ENCODE measurements around the gene LGALS12.
"Not testable (repeated sequence)": the region's sequence is repeated elsewhere in the genome, so short reads cannot be mapped to it uniquely, and the experiment has no call there.

The LGALS12 gene

DNA sequence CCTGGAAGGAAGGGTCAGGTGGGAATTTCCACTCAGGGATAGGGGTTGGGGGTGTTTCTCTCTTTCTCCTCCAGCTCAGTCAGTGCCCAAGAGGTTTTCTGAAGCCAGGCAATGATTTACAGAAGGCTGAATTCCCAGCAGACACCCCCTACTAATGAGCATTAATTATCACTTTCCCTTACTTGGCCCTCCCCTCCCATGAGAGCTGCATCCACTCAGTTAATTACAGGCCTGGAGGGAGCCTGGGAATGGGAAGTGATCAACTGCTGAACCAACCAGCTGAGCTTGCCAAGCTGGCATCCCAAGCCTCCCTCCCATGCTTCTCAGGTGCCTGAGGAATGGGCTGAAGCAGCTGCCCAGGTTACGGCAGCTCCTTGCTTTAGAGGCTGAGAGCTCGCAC, 992 bp downstream of the LGALS12 start:
- DNase-seq: no peak

DNA sequence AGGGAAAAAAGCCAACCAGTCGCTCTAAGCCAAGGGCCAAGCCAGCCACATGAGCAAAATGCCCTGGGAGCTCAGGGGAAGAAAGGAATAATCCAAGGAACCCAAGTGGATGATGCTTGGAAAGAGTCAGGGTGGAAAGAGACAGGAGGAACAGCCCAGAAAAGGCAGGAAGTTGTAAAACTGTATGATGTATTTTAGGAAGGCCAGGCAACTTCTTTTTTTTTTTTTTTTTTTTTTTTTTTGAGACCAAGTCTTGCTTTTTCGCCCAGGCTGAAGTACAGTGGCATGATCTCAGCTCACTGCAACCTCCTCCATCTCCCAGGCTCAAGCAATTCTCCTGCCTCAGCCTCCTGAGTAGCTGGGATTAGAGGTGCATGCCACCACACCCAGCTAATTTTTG, 1.6 kb downstream of the LGALS12 start:
- DNase-seq: no peak

DNA sequence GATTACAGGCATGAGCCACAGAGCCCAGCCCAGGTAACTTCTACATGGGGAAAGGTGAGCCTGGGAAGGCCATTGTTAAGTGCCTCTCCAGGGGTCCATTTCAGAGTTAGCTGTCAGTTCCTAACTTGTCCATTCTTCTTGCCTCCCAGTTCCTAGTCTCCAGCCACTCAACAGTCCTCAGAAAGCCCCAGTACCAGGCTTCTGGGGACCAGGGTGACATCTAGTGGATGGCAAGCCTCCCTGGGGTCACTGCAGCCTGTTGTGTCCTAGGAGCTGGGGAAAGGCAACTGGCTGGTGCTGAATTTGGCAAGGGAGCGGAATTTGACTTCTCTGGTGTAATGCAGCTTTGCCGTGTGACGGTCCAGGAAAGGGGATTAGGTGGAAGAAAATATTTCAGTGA, 2.1 kb downstream of the LGALS12 start:
- DNase-seq: no peak

DNA sequence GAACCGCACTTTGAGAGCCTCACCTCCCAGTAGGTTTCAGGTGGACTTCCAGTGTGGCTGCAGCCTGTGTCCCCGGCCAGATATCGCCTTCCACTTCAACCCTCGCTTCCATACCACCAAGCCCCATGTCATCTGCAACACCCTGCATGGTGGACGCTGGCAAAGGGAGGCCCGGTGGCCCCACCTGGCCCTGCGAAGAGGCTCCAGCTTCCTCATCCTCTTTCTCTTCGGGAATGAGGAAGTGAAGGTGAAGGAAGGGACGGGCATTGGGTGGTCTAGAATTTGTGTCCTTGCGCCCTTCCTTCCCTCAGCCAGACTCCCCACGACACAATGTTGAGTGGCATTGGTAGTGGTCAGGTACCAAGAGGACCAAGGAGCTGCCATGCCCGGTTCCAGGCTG, 2.9 kb downstream of the LGALS12 start:
- no peak for DNase-seq

DNA sequence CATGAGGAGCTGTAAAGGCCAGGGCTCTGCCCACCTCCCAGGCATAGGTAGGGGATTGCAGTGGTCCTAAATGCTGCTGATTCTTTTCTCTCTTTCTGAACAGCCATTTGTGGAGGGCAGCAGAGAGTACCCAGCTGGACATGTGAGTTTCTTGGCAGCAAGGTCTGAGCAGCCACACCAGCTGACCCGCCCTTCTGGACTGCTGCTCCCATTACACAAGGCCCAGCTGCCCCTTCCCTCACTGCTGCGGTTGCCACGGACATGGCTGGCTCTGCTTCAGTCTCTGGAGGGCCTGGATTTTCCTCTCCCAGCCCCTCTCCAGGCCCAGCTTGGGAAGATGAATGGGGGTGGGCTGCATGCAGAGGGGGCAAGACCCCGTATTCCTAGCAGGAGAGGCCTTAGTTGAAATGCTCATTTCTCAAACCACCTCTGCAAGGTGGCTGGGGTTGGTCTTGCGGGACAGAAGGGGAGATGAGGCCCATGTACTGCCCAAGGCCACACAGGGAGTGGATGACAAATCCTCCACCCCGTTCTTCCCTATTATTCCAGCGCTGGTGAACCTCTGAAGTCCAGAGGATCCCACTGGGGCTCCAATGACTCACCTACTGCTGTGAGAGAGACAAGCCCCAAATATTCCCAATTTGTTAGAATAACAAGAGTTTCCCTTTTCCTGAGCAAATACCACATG, 4.6 kb downstream of the LGALS12 start:
- no peak for DNase-seq

DNA sequence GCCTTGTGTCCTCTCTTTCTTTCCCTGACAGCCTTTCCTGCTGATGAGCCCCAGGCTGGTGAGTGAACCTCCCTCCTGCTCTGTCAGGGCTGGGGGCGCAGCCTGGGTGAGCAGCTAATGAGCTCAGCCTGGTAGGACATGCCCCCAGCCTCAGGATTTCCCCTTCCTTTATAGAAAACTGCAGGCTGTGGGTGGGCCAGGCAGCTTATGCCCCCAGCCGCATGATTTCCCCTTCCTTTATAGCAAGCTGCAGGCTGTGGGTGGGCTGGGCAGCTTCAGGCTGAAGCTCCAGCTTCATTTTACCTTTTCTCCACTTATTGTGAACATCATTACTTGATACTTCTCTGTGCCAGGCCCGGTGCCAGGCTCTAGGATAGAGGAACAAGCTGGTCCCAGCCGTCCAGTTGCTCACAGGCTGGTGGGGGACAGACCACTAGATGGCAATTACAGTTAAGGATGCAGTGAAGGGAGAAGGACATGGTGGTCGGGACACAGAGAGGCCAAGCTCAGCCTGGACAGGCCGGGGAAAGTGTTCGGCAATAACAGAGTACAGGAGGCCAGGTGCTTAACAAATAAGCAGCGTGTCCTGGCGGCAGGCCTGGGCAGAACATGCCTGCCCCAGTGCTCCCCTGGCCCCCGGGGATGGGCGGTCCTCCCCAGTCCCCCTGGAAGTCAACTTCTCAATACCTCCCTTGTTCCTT, 5.3 kb downstream of the LGALS12 start:
- DNase-seq: no peak

DNA sequence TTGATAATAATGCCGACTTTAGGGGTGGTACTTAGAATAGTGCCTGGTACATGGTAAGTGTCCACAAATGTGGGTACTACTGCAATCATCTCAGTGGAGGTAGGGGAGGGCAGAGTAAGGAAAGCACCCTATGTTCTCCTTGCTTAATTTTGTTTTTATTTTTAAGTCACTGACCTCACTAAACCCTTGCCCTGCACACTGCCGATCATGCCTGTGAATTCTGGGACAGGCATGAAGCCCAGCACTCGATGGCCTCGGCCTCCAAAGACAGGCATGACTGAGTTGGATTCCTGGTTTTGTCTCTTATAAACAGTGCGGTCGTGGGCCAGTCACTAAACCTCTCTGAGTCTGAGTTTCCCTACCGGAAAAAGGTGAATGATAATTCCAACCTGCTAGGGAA, 6.9 kb downstream of the LGALS12 start:
- no peak for DNase-seq

DNA sequence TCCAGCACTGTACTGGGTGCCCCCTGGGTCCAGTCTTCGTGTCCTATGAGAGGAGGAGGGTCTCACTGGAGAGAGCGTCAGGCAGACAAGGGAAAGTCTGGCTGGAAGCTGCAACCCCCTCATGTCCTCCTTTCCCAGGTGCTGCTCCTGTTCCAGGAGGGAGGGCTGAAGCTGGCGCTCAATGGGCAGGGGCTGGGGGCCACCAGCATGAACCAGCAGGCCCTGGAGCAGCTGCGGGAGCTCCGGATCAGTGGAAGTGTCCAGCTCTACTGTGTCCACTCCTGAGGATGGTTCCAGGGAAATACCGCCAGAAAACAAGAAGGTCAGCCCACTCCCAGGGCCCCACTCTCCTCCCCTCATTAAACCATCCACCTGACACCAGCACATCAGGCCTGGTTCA, 10.2 kb downstream of the LGALS12 start:
- DNase-seq: no peak

DNA sequence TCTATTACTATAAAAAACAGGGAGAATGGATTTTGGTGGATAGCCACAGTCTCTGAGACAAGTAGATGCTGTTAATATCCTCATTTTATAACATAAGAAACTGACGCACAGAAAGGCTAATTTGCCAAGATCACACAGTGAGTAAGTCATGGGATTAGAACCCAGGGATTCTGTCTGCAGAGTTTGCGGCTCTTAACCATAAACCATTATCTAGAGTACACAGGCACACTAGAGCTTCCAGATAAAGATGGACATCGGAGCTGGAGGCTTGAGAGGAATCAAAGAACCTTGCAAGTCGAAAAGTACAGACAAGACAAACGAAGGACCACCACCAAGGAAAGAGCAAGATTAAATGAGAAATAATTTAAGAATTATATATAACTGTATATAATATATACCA, 11.3 kb downstream of the LGALS12 start:
- no peak for DNase-seq

DNA sequence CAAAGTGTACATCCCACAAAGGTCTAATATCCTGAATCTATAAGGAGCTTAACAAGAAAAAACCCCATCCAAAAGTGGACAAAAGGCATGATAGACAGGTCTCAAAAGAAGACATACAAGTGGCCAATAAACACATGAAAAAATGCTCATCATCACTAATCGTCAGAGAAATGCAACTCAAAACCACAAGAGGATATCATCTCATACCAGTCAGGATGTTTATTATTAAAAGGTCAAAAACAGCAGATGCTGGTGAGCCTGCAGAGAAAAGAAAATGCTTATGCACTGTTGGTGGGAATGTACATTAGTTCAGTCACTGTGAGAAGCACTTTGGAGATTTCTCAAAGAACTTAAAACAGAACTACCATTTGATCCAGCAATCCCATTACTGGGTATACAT, 12.7 kb downstream of the LGALS12 start:
- DNase-seq: no peak

DNA sequence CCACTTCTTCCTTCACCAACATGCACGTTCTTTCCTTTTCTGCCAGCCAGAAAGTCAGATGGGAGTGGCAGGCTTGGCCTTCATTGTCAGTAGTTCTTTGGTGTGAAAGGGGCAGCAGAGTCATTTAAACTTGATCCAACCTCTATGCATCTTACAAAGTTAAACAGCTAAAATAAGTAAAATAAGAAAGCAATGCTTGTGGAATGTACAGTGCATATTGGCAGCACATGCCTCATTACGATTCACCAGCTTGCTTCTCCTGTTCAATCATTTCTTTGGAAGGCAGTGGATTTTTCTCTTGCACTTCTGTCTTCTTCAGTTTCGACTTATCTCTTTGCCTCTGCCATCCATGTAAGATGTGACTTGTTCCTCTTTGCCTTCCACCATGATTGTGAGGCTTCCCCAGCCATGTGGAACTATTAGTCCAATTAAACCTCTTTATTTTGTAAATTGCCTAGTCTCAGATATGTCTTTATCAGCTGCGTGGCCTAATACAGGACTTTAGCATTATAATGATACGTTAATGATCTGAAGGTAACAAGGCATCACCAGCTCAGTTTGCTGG, 14.8 kb downstream of the LGALS12 start:
- DNase-seq: no peak

DNA sequence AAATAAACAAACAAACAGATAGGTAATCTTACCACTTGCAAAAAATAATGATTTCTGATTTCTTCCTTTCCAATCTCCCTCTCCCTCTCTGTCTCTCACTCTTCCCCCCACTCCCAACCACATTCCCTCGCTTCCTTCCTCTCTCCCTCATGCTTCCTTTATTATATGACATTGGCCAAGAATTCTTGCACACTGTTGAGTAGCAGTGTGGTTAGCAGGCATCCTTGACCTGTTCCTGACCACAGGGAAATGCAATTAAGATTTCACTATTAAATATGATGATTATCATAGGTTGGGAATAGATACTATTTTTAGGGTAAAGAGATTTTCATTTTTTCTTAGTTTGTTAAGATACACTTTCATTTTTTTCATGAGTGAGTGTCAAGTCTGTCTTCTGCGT, 16.0 kb downstream of the LGALS12 start:
- no peak for DNase-seq

DNA sequence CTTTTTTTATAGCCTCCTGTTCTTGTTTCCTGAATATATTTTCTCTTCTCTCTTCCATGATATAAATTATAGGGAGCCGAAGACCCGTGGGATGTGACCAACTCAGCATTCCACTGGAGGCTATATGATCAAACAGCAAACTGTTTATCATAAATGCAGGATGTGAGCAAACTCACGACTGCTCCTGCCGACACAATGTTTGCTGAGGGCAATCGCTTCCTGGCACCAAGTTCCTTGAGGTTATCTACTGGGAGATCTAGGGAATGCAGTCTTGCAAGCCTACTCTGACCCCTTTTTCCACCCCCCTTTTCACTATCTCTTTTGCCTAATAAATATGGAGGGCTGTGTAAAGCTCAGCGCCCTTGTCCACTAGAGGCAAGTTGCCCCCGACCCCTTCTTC, 17.3 kb downstream of the LGALS12 start:
- no peak for DNase-seq

DNA sequence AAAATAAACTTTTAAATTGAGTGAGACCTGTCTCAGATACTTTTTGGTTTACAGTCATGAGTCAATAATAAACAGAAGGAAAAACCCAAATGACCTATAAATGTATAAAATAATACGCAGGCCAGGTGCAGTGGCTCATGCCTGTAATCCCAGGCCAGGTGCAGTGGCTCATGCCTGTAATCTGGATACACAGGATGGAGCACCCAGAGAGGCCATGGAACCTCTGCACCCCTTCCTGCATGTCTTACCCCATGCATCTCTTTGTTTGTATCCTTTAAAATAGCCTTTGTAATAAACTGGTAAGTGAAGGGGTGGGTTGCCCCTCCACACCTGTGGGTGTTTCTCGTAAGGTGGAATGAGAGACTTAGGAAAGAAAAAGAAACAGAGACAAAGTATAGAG, 21.8 kb downstream of the LGALS12 start:
- no peak for DNase-seq

DNA sequence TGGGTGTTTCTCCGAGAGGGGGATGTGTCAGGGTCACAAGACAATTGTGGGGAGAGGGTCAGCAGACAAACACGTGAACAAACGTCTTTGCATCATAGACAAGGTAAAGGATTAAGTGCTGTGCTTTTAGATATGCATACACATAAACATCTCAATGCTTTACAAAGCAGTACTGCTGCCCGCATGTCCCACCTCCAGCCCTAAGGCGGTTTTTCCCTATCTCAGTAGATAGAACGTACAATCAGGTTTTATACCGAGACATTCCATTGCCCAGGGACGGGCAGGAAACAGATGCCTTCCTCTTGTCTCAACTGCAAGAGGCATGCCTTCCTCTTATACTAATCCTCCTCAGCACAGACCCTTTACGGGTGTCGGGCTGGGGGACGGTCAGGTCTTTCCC, 22.3 kb downstream of the LGALS12 start:
- DNase-seq: not testable (repeated sequence)

DNA sequence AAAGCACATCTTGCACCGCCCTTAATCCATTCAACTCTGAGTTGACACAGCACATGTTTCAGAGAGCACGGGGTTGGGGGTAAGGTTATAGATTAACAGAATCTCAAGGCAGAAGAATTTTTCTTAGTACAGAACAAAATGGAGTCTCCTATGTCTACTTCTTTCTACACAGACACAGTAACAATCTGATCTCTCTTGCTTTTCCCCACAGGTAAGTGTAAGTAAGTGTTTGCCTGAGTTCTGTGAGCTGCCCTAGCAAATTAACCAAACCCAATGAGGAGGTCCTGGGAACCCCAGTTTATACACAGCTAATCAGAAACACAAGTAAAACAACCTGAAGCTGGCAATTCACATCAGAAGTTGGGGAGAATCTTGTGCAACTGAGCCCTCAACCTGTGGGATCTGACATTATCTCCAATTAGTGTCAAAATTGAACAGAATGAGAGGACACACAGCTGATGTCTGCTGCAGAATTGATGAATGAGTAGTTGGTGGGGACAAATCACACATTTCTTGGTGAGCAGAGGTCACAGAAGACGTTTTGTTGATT, 22.9 kb downstream of the LGALS12 start:
- not testable (repeated sequence) for DNase-seq

DNA sequence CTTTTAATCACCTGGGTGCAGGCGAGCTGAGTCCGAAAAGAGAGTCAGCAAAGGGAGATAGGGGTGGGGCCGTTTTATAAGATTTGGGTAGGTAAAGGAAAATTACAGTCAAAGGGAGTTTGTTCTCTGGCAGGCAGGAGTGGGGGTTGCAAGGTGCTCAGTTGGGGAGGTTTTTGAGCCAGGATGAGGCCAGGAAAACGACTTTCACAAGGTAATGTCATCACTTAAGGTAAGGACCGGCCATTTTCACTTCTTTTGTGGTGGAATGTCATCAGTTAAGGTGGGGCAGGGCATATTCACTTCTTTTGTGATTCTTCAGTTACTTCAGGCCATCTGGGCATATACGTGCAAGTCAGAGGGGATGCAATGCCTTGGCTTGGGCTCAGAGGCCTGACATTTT, 23.5 kb downstream of the LGALS12 start:
- DNase-seq: not testable (repeated sequence)

DNA sequence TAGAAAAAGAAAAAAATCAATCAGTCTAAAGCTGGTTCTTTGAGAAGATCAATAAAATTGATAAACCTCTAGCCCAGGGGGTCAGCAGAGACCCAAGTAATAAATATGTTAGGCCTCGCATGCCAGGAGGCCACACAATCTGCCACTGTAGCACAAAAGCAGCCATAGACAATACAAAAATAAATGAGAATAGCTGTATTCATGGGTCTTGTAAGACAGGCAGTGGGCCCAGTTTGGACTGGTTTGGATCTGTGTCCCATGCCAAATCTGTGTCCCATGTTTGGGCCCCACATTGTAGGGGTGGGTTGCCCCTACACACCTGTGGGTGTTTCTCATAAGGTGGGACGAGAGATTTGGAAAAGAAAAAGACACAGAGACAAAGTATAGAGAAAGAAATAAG, 24.1 kb downstream of the LGALS12 start:
- DNase-seq: no peak

DNA sequence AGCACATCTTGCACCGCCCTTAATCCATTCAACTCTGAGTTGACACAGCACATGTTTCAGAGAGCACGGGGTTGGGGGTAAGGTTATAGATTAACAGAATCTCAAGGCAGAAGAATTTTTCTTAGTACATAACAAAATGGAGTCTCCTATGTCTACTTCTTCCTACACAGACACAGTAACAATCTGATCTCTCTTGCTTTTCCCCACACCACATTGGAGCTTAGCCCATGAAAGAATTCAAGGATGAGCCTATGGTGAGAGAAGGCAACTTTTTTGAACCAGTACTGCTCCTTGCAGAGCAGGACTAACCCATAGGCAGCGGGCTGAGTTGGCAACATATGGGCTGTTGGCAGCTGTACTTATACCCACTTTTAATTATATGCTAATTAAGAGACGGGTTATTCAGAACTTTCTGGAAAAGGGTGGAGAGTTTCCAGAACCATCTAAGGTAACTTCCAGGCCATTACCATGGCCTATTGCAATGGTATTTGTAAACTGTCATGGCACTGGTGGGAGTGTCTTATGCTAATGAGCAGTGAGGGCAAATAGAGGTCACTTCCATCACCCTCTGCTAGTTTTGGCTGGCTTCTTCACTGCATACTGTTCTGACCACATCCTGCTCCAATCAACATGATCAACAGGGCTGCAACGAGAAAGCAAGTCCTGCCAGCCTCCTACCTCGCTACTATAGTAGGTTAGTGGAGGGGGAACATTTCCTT, 25.3 kb downstream of the LGALS12 start:
- not testable (repeated sequence) for DNase-seq

DNA sequence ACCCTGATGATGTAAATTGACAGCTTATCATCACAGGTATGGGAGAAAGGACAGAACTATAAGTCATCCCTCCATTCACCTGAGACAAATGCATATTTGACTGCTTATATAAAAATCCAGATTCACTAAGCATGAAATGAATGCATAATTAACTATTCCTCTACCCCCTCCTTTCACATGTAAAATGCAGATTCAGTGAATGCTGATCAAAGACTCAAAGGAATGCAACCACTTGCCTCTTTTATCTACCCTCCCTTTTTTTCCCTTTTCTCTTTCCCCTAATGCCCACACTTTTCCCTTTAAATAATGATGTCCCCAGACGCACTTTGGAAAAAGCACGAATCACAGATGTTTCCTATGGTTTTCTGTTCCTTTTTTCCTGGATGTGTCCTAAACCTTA, 26.2 kb downstream of the LGALS12 start:
- DNase-seq: no peak

DNA sequence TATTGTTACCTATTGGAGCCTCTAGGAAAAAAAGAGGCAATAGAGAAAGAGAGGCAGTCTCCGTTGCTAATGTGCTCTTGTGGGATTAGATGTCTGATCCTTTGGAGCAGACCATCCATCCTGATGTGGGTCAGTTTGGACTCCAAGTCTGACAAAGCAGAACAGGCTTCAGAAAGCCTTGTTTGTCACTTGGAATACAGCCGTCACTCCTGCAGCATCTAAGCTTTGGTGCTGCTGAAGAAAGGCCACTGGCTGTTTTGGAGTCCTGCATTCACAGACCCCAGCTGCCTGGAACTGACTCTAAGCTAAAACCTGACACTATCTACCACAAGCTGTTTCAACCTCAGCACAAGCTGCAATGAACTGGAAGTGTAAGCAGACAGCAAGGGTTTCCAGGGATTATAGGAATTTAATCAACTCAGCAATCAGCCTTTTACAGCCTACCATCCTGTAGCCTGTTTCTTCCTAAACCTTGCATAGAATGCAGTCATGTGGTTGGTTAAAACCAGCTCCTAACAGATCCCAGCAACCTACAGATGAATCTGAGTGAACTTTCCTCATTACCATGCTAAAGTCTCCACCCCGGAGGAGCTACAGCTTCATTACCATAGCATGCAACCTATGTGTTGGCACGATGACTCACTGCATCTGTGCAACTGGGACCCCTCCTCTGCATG, 27.1 kb downstream of the LGALS12 start:
- no peak for DNase-seq

DNA sequence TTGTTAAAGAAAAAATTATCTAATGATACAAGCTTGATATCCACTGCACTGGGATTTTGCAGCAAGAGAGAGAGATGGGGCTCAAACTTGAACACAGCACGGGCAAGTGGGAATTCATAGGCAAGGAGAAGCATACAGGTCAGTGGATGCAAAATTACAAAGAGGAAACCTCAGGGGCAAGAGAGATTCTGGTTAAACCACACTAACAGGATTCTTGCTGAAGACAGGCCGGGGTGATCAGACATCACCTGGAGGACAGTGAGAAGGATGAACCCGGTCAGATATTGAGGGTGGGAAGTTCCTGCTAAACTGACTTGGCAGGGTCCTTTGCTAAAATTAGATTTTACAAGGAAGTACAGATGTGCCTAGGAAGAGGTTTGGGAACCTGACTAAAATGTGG, 28.2 kb downstream of the LGALS12 start:
- DNase-seq: no peak

DNA sequence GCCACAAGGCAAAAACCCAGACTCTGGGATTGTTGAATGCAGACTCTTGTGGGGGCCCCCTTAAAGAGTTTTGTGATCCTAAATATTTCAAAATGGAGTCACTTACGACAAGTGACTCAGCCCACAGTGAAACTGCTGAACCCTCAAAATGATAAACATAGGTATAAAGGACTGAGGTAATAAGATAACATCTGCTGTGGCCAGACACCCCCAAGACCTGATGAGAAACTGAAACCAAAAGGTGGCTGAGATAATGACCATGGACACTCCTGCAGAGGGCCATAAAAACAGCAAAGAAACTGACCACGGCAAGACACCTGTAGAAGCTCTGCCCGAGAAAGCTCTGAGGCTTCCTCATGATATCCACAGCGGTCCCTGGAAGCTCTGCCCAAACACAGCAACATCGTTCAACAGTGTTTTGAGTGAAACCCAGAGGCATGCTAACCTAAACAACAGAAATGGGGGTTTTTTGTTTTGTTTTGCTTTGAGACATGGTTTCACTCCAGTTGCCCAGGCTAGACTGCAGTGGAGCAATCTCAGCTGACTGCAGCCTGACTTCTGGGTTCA, 29.1 kb downstream of the LGALS12 start:
- no peak for DNase-seq
